Esophagus squamous epithelium (tissue), 4 donors: Measurements from ENCODE around the gene ALDH1L1.

Experiments
- POLR2A ChIP-seq, 4 donors: fragments of 450-650 bp; IDR thresholded peaks; one replicate each; pipeline ENCODE4 v1.6.1; 2017; ENCODE audit warnings: antibody characterized with exemption in 4 of 4, mild to moderate bottlenecking in 4 of 4, moderate library complexity in 3 of 4
- TF ChIP-seq, protein P1 (sequence below), 6 experiments: fragments of 450-650 bp in 4 of 6; fragments of 200-600 bp in 2 of 6; sonication (generic) in 2 of 6; IDR thresholded peaks; one replicate each; pipeline ENCODE4 v1.5.1; 2016 to 2019; ENCODE audit warnings: antibody characterized with exemption in 6 of 6, mild to moderate bottlenecking in 4 of 6, moderate library complexity in 4 of 6

DNA sequence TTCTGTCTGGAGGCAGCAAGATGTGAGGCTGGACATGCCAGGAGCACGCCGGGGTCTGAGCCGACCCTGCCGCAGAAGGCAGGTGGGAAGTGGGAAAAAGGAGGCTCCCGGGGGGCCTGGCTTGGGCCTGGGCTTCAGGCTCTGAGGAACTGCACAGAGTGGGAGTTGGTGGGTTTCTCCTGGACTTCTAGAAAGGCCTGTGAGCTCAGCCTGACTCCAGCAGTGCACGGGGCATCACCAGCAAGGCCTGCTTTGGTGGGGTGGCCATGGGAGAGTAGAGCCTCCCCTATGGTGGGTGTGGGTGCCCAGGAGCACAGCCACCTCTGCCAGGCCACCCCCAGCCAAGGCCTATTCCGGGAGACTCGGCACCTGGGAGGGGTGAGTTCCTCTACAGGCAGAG is 78.4 kb downstream of the ALDH1L1 start:
- no peak for TF ChIP-seq POLR2A (IDR thresholded peaks at IDR 0.05)
- TF ChIP-seq, protein P1, sequence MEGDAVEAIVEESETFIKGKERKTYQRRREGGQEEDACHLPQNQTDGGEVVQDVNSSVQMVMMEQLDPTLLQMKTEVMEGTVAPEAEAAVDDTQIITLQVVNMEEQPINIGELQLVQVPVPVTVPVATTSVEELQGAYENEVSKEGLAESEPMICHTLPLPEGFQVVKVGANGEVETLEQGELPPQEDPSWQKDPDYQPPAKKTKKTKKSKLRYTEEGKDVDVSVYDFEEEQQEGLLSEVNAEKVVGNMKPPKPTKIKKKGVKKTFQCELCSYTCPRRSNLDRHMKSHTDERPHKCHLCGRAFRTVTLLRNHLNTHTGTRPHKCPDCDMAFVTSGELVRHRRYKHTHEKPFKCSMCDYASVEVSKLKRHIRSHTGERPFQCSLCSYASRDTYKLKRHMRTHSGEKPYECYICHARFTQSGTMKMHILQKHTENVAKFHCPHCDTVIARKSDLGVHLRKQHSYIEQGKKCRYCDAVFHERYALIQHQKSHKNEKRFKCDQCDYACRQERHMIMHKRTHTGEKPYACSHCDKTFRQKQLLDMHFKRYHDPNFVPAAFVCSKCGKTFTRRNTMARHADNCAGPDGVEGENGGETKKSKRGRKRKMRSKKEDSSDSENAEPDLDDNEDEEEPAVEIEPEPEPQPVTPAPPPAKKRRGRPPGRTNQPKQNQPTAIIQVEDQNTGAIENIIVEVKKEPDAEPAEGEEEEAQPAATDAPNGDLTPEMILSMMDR (IDR thresholded peaks at IDR 0.05) = no peak
